GM19099 (cell line): Measurements from ENCODE around the gene CNOT6.

ENCODE experiments used
- POLR2A ChIP-seq: IDR thresholded peaks from 3 replicates; pipeline ENCODE4 v1.6.1; 2011; ENCODE audit warnings: low read depth; ENCODE audit not compliant: insufficient read length; ENCODE audit errors: extremely low read depth

The CNOT6 gene

GRCh38 chr5:180627386-180628120 lies 133.4 kb downstream of the CNOT6 start:
- TF ChIP-seq POLR2A, result no peak
